Dendritic cell treated with granulocyte-macrophage colony-stimulating factor and Interleukin-4, amounts not matched to agents 40 ng/mL and 50 ng/mL, for 4 days (primary cell): ENCODE data around the gene ZNF213.

Experiments used
- H3K27ac Mint-ChIP-seq: one replicate; pipeline ENCODE4 v1.8.0; 2022; ENCODE audit warnings: mild to moderate bottlenecking, mixed read lengths
- H3K27me3 Mint-ChIP-seq: one replicate; pipeline ENCODE4 v1.8.0; 2022; ENCODE audit warnings: mild to moderate bottlenecking, mixed read lengths
- H3K36me3 Mint-ChIP-seq: one replicate; pipeline ENCODE4 v1.8.0; 2022; ENCODE audit warnings: low read depth, mixed read lengths
- H3K4me1 Mint-ChIP-seq: one replicate; pipeline ENCODE4 v1.8.0; 2022; ENCODE audit warnings: low read depth, mixed read lengths
- H3K4me3 Mint-ChIP-seq: one replicate; pipeline ENCODE4 v1.8.0; 2022; ENCODE audit warnings: mild to moderate bottlenecking, moderate library complexity, mixed read lengths
- H3K9me3 Mint-ChIP-seq: one replicate; pipeline ENCODE4 v1.8.0; 2022; ENCODE audit warnings: mixed read lengths
- intact Hi-C: fragments of 100-400 bp; cut with micrococcal nuclease; formaldehyde crosslinking; loops from one replicate; pipeline ENCODE4 v1.15.0; 2022

Gene ZNF213

GRCh38 chr16:3115003-3115402, 19.8 kb upstream of the ZNF213 start:
- H3K27me3 Mint-ChIP-seq: peaks cover 15% of the 10 kb centered on the region

GRCh38 chr16:3115561-3115960, 19.3 kb upstream of the ZNF213 start:
- peaks cover 11% of the 10 kb centered on the region for H3K27me3 Mint-ChIP-seq
- H3K9me3 Mint-ChIP-seq: no peaks in the 10 kb centered on the region
- H3K4me3 Mint-ChIP-seq: no peak overlapping the region
- H3K4me1 Mint-ChIP-seq: peaks cover 26% of the 10 kb centered on the region
- intact Hi-C loops: no loop called here
- H3K36me3 Mint-ChIP-seq: peaks cover 72% of the 10 kb centered on the region
- H3K27ac Mint-ChIP-seq: no peak overlapping the region

More at GRCh38 chr16:3115003-3115402, 19.8 kb upstream of the ZNF213 start:
- Mint-ChIP-seq H3K27ac (no peak overlapping the region), H3K4me1 (peaks cover 26% of the 10 kb centered on the region), H3K36me3 (peaks cover 66% of the 10 kb centered on the region), H3K9me3 (no peaks in the 10 kb centered on the region), H3K4me3 (no peak overlapping the region)
- intact Hi-C loops: no loop called here

- Mint-ChIP-seq H3K27ac (no peak overlapping the region), H3K4me3 (no peak overlapping the region), H3K4me1 (peaks cover 19% of the 10 kb centered on the region), H3K27me3 (peaks cover 5% of the 10 kb centered on the region), H3K9me3 (no peaks in the 10 kb centered on the region), H3K36me3 (peaks cover 73% of the 10 kb centered on the region)
- intact Hi-C loops: no loop called here
Measured at GRCh38 chr16:3118204-3118790, 16.5 kb upstream of the ZNF213 start.

- Mint-ChIP-seq H3K9me3 (no peaks in the 10 kb centered on the region), H3K27ac (no peak overlapping the region), H3K4me3 (no peak overlapping the region), H3K36me3 (peaks cover 73% of the 10 kb centered on the region), H3K27me3 (peaks cover 6% of the 10 kb centered on the region), H3K4me1 (peaks cover 19% of the 10 kb centered on the region)
- intact Hi-C loops: no loop called here
Measured at GRCh38 chr16:3118846-3119245, 16.0 kb upstream of the ZNF213 start.

GRCh38 chr16:3119286-3119685, 15.5 kb upstream of the ZNF213 start:
- intact Hi-C loops: no loop called here
- Mint-ChIP-seq H3K27me3 (peaks cover 6% of the 10 kb centered on the region), H3K9me3 (no peaks in the 10 kb centered on the region), H3K4me1 (peaks cover 17% of the 10 kb centered on the region), H3K27ac (no peak overlapping the region), H3K36me3 (peaks cover 73% of the 10 kb centered on the region), H3K4me3 (no peak overlapping the region)

- Mint-ChIP-seq H3K36me3 (peaks cover 73% of the 10 kb centered on the region), H3K4me3 (no peak overlapping the region), H3K9me3 (no peaks in the 10 kb centered on the region), H3K4me1 (peaks cover 16% of the 10 kb centered on the region), H3K27me3 (peaks cover 6% of the 10 kb centered on the region), H3K27ac (no peak overlapping the region)
- intact Hi-C loops: no loop called here
Measured at GRCh38 chr16:3119701-3120408, 15.0 kb upstream of the ZNF213 start.

- intact Hi-C loops: no loop called here
- peaks cover 20% of the 10 kb centered on the region for H3K4me1 Mint-ChIP-seq
- peaks cover 72% of the 10 kb centered on the region for H3K36me3 Mint-ChIP-seq
- H3K27me3 Mint-ChIP-seq: peaks cover 6% of the 10 kb centered on the region
- H3K27ac Mint-ChIP-seq: no peak overlapping the region
- H3K4me3 Mint-ChIP-seq: no peak overlapping the region
- H3K9me3 Mint-ChIP-seq: no peaks in the 10 kb centered on the region
Measured at GRCh38 chr16:3120435-3120834, 14.4 kb upstream of the ZNF213 start.

- peaks cover 22% of the 10 kb centered on the region for H3K4me1 Mint-ChIP-seq
- H3K27me3 Mint-ChIP-seq: peaks cover 6% of the 10 kb centered on the region
- H3K9me3 Mint-ChIP-seq: no peaks in the 10 kb centered on the region
- peaks cover 58% of the 10 kb centered on the region for H3K36me3 Mint-ChIP-seq
- intact Hi-C loops: no loop called here
- H3K27ac Mint-ChIP-seq: no peak overlapping the region
- H3K4me3 Mint-ChIP-seq: no peak overlapping the region
Measured at GRCh38 chr16:3121851-3122467, 12.9 kb upstream of the ZNF213 start.

GRCh38 chr16:3122926-3123570, 11.8 kb upstream of the ZNF213 start:
- Mint-ChIP-seq H3K36me3 (peaks cover 51% of the 10 kb centered on the region), H3K9me3 (no peaks in the 10 kb centered on the region), H3K27me3 (peaks cover 6% of the 10 kb centered on the region), H3K27ac (peak overlapping the region; percentile 97), H3K4me3 (peak overlapping the region; percentile 99), H3K4me1 (peaks cover 26% of the 10 kb centered on the region)
- intact Hi-C loops: no loop called here

GRCh38 chr16:3123986-3124886, 10.6 kb upstream of the ZNF213 start:
- H3K27ac Mint-ChIP-seq: peak overlapping the region; percentile 97
- H3K4me1 Mint-ChIP-seq: peaks cover 32% of the 10 kb centered on the region
- H3K27me3 Mint-ChIP-seq: peaks cover 6% of the 10 kb centered on the region
- no peaks in the 10 kb centered on the region for H3K9me3 Mint-ChIP-seq
- intact Hi-C loops: loop anchor here (1.0 kb wide), 1 partner anchor 10 kb away; no protein-coding TSS in a partner anchor
- H3K4me3 Mint-ChIP-seq: peak overlapping the region; percentile 99
- H3K36me3 Mint-ChIP-seq: peaks cover 39% of the 10 kb centered on the region

- no peaks in the 10 kb centered on the region for H3K9me3 Mint-ChIP-seq
- peaks cover 44% of the 10 kb centered on the region for H3K4me1 Mint-ChIP-seq
- H3K4me3 Mint-ChIP-seq: no peak overlapping the region
- peaks cover 4% of the 10 kb centered on the region for H3K27me3 Mint-ChIP-seq
- H3K36me3 Mint-ChIP-seq: peaks cover 25% of the 10 kb centered on the region
- intact Hi-C loops: no loop called here
- no peak overlapping the region for H3K27ac Mint-ChIP-seq
Measured at GRCh38 chr16:3127745-3128144, 7.1 kb upstream of the ZNF213 start.

GRCh38 chr16:3129137-3130131, 5.4 kb upstream of the ZNF213 start:
- peak overlapping the region; percentile 86 for H3K4me3 Mint-ChIP-seq
- H3K27me3 Mint-ChIP-seq: no peaks in the 10 kb centered on the region
- intact Hi-C loops: loop anchor here (1.0 kb wide), 2 partner anchors 33 to 70 kb away; no protein-coding TSS in a partner anchor
- H3K4me1 Mint-ChIP-seq: peaks cover 47% of the 10 kb centered on the region
- H3K27ac Mint-ChIP-seq: peak overlapping the region; percentile 87
- peaks cover 29% of the 10 kb centered on the region for H3K36me3 Mint-ChIP-seq
- H3K9me3 Mint-ChIP-seq: no peaks in the 10 kb centered on the region
